GM18868 (cell line): ENCODE data around the gene IFT122.
"Not testable (repeated sequence)": the region's sequence is repeated elsewhere in the genome, so short reads cannot be mapped to it uniquely, and the experiment has no call there.

ENCODE experiments used
- ATAC-seq: cut with Tn5 transposase; IDR thresholded peaks from one replicate; pipeline ENCODE4 v1.9.1; 2021; ENCODE audit warnings: mild to moderate bottlenecking, moderate library complexity; ENCODE audit not compliant: unreplicated experiment

The IFT122 gene

GRCh38 chr3:129467932-129468331, 27.9 kb downstream of the IFT122 start:
- no peak for ATAC-seq

- ATAC-seq, result no peak
Measured at GRCh38 chr3:129469026-129469425, 29.0 kb downstream of the IFT122 start.

GRCh38 chr3:129470861-129471260, 30.8 kb downstream of the IFT122 start:
- no peak for ATAC-seq

- ATAC-seq, result no peak
Measured at GRCh38 chr3:129473067-129473768, 33.2 kb downstream of the IFT122 start.

- no peak for ATAC-seq
Measured at GRCh38 chr3:129473769-129474152, 33.7 kb downstream of the IFT122 start.

- no peak for ATAC-seq
Measured at GRCh38 chr3:129474984-129475804, 35.2 kb downstream of the IFT122 start.

- ATAC-seq, result no peak
Measured at GRCh38 chr3:129475863-129476262, 35.8 kb downstream of the IFT122 start.

GRCh38 chr3:129476586-129476985, 36.6 kb downstream of the IFT122 start:
- ATAC-seq, result no peak

- not testable (repeated sequence) for ATAC-seq
Measured at GRCh38 chr3:129481225-129481765, 41.3 kb downstream of the IFT122 start.

- ATAC-seq, result no peak
Measured at GRCh38 chr3:129481766-129482332, 41.8 kb downstream of the IFT122 start.

GRCh38 chr3:129482721-129483120, 42.7 kb downstream of the IFT122 start:
- ATAC-seq, result no peak

- ATAC-seq, result no peak
Measured at GRCh38 chr3:129483870-129484269, 43.8 kb downstream of the IFT122 start.

GRCh38 chr3:129485146-129485545, 45.1 kb downstream of the IFT122 start:
- ATAC-seq, result not testable (repeated sequence)

GRCh38 chr3:129485721-129486663, 46.0 kb downstream of the IFT122 start:
- no peak for ATAC-seq

- ATAC-seq, result no peak
Measured at GRCh38 chr3:129486664-129487035, 46.6 kb downstream of the IFT122 start.

- no peak for ATAC-seq
Measured at GRCh38 chr3:129487183-129487867, 47.3 kb downstream of the IFT122 start.

GRCh38 chr3:129487868-129488335, 47.9 kb downstream of the IFT122 start:
- ATAC-seq, result not testable (repeated sequence)

- not testable (repeated sequence) for ATAC-seq
Measured at GRCh38 chr3:129489258-129489657, 49.2 kb downstream of the IFT122 start.

- peak; percentile 80 for ATAC-seq
Measured at GRCh38 chr3:129490273-129490675, 50.2 kb downstream of the IFT122 start.

- not testable (repeated sequence) for ATAC-seq
Measured at GRCh38 chr3:129491077-129491476, 51.1 kb downstream of the IFT122 start.
